Measurements from ENCODE around the gene CSTF3. TPM values are rescaled to one million over a fixed set of nuclear protein-coding genes. Genes with fewer than 3 reads are reported as not detected.

Gene CSTF3
- polyA plus RNA-seq, 1 donor (not counting 4 experiments of a cell fraction or from before 2014, with no cell fraction given): 41.1 TPM

DNA sequence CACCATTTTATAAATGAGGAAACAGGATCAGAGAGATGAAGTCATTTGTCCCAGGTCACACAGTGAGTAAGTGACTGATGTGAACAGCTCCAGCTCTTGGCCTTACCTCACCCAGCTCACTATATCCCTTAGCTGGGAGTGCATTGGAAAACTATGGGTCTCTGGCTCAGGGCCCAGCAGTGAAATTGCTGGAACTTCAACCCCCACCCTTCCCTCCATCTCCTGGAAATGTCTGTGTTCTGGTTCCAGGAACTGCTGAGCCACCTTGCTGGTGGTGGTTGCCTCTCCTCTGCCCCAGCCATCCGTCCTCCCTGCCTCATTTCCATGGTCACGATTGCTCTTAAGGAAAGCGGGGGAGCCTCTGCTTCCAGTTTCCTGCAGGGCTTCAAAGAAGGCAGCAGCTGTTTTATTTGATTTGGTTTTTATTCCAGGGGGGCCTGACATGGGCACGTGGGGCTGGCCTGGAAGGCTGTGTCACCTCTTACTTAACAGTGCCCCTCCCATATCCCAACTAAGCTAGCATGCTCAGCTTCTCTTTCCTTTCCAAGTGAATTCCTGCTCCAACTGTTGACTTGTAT lies 46.2 kb upstream of the CSTF3 start:
- no peaks in the 10 kb centered on the region for H3K36me3 ChIP-seq (ENCODE audit: control insufficient read depth in 2 of 2, extremely low read depth in 1 of 2, insufficient read depth in 2 of 2, low read length in 2 of 2)
- H3K27ac ChIP-seq (ENCODE audit: control insufficient read depth, insufficient read depth, low read length): no peak overlapping the region
- dilution Hi-C loops (cut with MboI; ENCODE audit: extremely low pct_ligation_motif_present, low sequenced_read_pairs): no loop called here
- FAIRE-seq: no peak
- H3K9ac ChIP-seq (ENCODE audit: control insufficient read depth, extremely low read depth, insufficient read depth, low read length): no peak overlapping the region
- no peak for DNase-seq (ENCODE audit: low read depth, low spot score)
- no peaks in the 10 kb centered on the region for H4K20me1 ChIP-seq (ENCODE audit: control insufficient read depth, extremely low read depth, insufficient read depth, low read length)
- H3K79me2 ChIP-seq (ENCODE audit: control insufficient read depth, insufficient read depth, low read length): no peaks in the 10 kb centered on the region
- no peaks in the 10 kb centered on the region for H3K27me3 ChIP-seq (ENCODE audit: control insufficient read depth, extremely low read depth, insufficient read depth, low read length)
- H2AFZ ChIP-seq (ENCODE audit: control insufficient read depth, low read length): no peak overlapping the region
- no peak overlapping the region for H3K4me3 ChIP-seq (ENCODE audit: control insufficient read depth in 2 of 3, extremely low read depth in 1 of 3, insufficient read depth in 2 of 3, low read depth in 1 of 3, low read length in 3 of 3)
- no peaks in the 10 kb centered on the region for H3K4me1 ChIP-seq (ENCODE audit: control insufficient read depth, extremely low read depth, insufficient read depth, low read length)
- no peaks in the 10 kb centered on the region for H3K9me1 ChIP-seq (ENCODE audit: control insufficient read depth, extremely low read depth, insufficient read depth, low read length)
- H3K4me2 ChIP-seq (ENCODE audit: control insufficient read depth, extremely low read depth, insufficient read depth, low read depth, low read length): no peak overlapping the region
- TF ChIP-seq, protein P1, sequence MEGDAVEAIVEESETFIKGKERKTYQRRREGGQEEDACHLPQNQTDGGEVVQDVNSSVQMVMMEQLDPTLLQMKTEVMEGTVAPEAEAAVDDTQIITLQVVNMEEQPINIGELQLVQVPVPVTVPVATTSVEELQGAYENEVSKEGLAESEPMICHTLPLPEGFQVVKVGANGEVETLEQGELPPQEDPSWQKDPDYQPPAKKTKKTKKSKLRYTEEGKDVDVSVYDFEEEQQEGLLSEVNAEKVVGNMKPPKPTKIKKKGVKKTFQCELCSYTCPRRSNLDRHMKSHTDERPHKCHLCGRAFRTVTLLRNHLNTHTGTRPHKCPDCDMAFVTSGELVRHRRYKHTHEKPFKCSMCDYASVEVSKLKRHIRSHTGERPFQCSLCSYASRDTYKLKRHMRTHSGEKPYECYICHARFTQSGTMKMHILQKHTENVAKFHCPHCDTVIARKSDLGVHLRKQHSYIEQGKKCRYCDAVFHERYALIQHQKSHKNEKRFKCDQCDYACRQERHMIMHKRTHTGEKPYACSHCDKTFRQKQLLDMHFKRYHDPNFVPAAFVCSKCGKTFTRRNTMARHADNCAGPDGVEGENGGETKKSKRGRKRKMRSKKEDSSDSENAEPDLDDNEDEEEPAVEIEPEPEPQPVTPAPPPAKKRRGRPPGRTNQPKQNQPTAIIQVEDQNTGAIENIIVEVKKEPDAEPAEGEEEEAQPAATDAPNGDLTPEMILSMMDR (optimal IDR thresholded peaks at IDR 0.05 in 1 of 3, IDR thresholded peaks at IDR 0.05 in 1 of 3, conservative IDR thresholded peaks at IDR 0.05 in 1 of 3; ENCODE audit: extremely low read depth in 1 of 3, insufficient read depth in 2 of 3, low read length in 3 of 3): no peak
- TF ChIP-seq EZH2 (IDR thresholded peaks at IDR 0.05; ENCODE audit: low read length): no peak
- H3K9me3 ChIP-seq (ENCODE audit: control insufficient read depth, low read depth, low read length): no peaks in the 10 kb centered on the region

DNA sequence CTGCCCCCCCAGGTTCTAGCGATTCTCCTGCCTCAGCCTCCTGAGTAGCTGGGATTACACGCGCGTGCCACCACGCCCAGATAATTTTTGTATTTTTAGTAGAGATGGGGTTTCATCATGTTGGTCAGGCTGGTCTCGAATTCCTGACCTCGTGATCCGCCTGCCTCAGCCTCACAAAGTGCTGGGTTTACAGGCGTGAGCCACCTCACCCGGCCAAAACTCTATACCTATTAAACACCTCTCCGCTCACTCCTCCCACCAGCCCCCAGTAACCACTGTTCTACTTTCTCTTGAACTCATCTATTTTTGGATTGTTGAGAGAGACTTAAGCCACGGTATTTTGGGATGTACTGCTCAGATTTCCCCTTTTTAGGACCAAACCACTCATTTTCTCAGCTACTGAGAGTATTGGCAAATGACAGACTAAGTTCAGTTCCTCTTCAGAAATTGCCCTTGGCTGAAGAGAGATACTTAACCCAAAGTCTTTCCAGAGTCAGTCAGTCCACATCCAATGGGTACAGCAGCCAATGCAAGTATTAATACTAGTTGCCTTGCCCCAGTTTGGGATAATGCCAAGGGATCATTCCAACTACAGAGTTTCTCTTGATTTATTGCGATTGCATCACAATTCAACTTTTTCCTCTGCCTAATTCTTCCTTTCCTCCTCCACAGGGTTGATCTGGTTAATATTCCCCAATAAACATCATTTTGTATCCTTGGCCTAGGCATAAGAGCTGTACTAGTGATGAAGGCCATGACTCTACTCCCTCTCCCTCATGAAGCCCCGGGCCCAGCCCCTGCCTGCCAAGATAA lies 36.8 kb upstream of the CSTF3 start:
- Histone ChIP-seq H3K4me1 (ENCODE audit: control insufficient read depth, extremely low read depth, insufficient read depth, low read length) (no peaks in the 10 kb centered on the region), H3K4me2 (ENCODE audit: control insufficient read depth, extremely low read depth, insufficient read depth, low read depth, low read length) (no peak overlapping the region), H4K20me1 (ENCODE audit: control insufficient read depth, extremely low read depth, insufficient read depth, low read length) (no peaks in the 10 kb centered on the region), H3K27me3 (ENCODE audit: control insufficient read depth, extremely low read depth, insufficient read depth, low read length) (no peaks in the 10 kb centered on the region), H3K9me1 (ENCODE audit: control insufficient read depth, extremely low read depth, insufficient read depth, low read length) (no peaks in the 10 kb centered on the region), H3K9ac (ENCODE audit: control insufficient read depth, extremely low read depth, insufficient read depth, low read length) (no peak overlapping the region), H3K27ac (ENCODE audit: control insufficient read depth, insufficient read depth, low read length) (no peak overlapping the region), H3K4me3 (ENCODE audit: control insufficient read depth in 2 of 3, extremely low read depth in 1 of 3, insufficient read depth in 2 of 3, low read depth in 1 of 3, low read length in 3 of 3) (no peak overlapping the region), H2AFZ (ENCODE audit: control insufficient read depth, low read length) (no peak overlapping the region), H3K9me3 (ENCODE audit: control insufficient read depth, low read depth, low read length) (no peaks in the 10 kb centered on the region), H3K79me2 (ENCODE audit: control insufficient read depth, insufficient read depth, low read length) (no peaks in the 10 kb centered on the region), H3K36me3 (ENCODE audit: control insufficient read depth in 2 of 2, extremely low read depth in 1 of 2, insufficient read depth in 2 of 2, low read length in 2 of 2) (no peaks in the 10 kb centered on the region)
- dilution Hi-C loops (cut with MboI; ENCODE audit: extremely low pct_ligation_motif_present, low sequenced_read_pairs): no loop called here
- DNase-seq (ENCODE audit: low read depth, low spot score): no peak
- no peak for FAIRE-seq
- no peak for TF ChIP-seq EZH2 (IDR thresholded peaks at IDR 0.05; ENCODE audit: low read length)
- TF ChIP-seq, protein P1 (optimal IDR thresholded peaks at IDR 0.05 in 1 of 3, IDR thresholded peaks at IDR 0.05 in 1 of 3, conservative IDR thresholded peaks at IDR 0.05 in 1 of 3; ENCODE audit: extremely low read depth in 1 of 3, insufficient read depth in 2 of 3, low read length in 3 of 3): no peak

Measured in keratinocyte (primary cell).